GM18519 (cell line): Measurements from ENCODE around the gene KRTAP3-3.
"Not testable (repeated sequence)": the region's sequence is repeated elsewhere in the genome, so short reads cannot be mapped to it uniquely, and the experiment has no call there.

ENCODE experiments used
- ATAC-seq: cut with Tn5 transposase; IDR thresholded peaks from one replicate; pipeline ENCODE4 v1.9.1; 2021; ENCODE audit warnings: mild to moderate bottlenecking, moderate library complexity; ENCODE audit not compliant: unreplicated experiment, low FRiP score

KRTAP3-3 gene

DNA sequence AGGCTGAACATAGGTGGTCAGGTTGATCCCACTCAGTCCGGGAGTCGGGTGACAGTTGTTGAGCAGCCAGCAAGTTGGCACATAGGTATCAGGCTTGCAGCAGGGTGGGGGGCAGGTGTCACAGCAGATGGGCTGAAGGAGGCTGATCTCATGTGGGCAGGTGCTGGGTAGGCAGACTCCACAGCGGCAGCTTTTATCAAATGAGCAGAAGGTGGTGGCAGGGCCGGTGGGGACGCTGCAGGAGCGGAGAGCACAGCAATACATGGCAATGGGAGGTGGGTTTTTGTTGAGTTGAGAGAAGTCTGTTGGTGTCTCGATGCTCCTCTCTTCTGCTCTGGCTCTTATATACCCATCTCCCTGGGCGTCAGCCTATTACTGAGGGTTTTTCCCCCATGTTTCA, 14.8 kb upstream of the KRTAP3-3 start, which contains the start of gene KRTAP3-1:
Gene KRTAP3-1 (minus strand): TSS at position 318 of the 400 bp plus-strand sequence. CDS start 54 bp downstream, at position 264.
- no peak for ATAC-seq

DNA sequence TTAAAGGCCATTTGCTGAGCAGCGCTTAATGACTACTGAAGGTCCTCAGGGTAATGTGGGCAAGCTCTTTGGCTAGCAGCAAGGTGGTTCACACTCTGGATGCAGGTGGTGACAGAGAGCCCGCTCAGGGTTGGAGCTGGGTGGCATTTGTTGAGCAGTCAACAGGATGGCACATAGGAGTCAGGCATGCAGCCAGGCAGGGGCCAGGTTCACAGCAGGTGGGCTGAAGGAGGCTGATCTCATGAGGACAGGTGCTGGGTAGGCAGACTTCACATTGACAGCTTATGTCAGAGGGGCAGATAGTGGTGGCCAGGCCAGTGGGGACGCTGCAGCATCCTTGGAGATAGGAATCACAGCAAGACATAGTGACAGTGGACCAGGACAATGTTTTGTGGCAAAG, 10.4 kb upstream of the KRTAP3-3 start:
- no peak for ATAC-seq

DNA sequence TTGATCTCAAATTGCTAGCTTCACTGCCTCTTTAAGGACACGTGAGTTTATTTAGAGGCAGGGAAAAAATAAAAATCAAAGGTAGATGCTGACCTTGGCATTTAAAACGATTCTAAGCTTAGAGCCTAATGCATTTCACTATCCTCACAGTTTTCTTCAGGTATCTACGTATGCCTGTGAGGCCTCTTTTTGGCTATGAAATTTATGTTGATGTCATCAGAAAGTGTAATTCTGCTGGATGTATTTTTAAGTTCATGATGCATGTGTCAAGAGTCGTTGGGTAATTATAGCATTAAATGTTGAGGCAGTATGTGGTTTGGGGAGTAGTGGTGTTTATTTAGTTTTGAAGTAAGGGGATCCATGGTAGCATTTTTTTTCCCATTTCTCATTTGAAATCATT, 10.0 kb upstream of the KRTAP3-3 start:
- no peak for ATAC-seq

DNA sequence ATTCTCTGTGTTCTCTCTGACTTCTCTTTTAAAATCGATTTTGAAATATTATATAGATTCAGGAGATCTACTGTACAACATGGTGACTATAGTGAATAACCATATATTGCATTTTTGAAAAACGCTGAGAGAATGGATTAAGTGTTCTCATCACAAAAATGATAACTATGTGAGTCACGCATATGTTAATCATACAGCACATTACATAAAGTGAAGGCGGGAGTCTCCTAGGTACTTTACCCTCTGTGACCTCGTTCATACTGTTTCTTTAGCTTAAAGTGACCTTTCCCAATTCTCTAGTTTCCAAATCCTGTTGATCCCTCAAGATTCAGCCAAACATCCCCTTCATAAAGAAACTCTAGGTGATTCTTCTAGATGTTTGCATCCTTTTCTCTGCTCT, 8.8 kb upstream of the KRTAP3-3 start:
- no peak for ATAC-seq

DNA sequence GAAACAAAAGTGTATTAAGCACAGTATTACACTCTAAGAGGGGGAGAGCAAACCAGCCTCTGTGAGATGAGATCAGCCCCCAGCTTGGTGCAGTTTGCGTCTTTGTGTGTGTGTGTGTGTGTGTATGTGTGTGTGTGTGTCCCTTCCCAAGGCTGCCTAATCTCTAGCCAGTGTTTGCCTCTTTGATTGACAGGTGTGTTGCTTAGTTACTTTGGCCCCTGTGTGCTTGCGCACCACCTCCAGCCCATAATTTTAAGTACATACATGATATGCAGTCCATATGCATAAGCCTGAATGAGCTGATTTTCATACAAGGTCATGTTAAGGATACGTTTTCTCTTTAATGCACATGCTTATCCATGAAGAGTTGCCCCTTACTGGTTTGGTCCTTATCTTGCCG, 7.8 kb upstream of the KRTAP3-3 start:
- no peak for ATAC-seq

DNA sequence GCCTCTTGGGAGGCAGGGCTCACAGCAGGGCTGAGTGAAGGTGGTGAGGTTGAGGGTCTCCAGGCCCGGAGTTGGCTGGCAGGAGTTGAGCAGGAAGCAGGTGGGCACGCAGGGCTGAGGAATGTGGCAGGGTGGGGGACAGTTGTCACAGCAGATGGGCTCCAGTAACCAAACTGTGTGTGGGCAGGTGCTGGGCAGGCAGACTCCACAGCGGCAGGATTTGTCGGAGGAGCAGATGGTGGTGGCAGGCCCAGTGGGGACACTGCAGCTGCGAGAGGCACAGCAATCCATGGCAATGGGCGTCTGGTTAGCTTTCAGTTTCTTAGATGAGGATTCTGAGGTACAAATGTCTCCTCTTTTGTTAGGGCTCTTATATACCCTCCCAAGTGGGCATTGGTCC, 5.6 kb upstream of the KRTAP3-3 start, which contains the start of gene KRTAP3-2:
Gene KRTAP3-2 (minus strand): TSS at position 344 of the 400 bp plus-strand sequence. CDS start 53 bp downstream, at position 291.
- ATAC-seq: not testable (repeated sequence)

DNA sequence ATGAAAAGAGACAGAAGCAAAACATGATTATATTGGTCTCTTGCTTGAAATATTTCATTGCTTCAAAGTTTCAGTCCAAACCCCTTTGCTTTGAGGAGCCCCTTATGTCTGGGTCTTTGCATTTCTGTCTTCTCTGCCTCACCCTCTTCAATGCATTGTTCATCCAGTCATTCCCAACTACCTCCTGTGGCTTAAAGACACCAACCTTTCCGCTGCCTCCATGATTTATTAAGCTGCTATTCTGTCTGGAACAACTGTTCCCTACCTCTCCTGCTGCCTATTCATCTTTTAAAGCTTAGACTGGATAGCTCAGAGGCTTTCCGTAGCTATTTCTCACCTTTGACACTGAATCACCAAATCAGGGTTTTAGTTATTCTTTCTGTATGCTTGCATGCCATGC, 3.4 kb upstream of the KRTAP3-3 start:
- no peak for ATAC-seq

DNA sequence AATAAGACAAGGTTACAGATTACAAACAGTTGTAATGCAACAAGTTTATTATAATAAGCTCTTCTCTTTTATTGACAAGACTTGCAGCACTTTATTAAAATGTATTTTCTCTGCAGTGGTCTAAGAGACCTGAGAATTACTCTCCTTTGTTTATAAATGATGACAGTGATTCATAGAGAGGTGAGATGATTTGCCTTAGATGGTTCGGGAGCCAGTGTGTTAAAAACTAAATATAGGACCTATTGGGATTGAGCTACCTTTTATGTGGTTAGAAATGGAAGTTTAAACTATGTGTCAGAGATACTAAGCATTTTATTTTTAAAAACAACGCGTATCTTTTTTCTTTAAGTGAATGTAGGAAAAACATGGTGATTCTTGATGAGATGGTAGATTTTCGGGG, 2.9 kb upstream of the KRTAP3-3 start:
- no peak for ATAC-seq

DNA sequence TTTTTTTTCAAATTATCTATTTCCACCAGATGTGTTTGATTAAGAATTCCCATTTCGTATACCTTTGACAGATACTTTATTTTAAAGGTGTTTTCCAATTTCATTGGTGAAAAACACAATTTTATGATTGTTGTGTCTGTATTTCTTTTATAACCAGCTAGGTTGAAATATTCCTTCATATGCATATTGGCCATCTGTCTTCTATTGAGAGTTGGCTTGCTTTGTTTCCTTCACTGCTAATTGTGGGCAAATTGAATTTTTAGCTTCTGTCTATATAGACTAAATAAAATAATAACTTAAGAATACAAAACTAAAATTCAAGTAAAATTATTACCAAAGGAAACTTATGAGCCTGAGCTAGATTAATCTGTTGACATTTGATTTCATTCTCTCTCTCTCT, 1.2 kb upstream of the KRTAP3-3 start:
- ATAC-seq: no peak

DNA sequence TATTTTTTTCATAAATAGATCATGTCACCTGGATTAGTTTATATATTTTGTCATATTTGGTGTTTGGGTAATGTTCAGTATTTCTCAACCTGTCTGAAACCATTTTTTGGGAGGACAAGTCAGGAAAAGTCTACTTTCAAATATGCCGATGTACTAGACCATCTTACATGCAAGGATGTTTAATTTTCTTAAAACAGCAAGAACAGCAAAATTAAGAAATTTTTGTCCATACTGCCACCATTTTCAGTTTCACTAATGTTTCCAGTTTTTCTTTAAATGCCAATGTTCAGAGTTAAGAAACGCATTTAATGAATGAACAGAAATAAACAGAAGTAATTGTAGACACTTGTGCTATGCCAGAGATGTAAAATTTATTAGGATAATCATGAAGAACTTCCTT, 880 bp downstream of the KRTAP3-3 start:
- no peak for ATAC-seq

DNA sequence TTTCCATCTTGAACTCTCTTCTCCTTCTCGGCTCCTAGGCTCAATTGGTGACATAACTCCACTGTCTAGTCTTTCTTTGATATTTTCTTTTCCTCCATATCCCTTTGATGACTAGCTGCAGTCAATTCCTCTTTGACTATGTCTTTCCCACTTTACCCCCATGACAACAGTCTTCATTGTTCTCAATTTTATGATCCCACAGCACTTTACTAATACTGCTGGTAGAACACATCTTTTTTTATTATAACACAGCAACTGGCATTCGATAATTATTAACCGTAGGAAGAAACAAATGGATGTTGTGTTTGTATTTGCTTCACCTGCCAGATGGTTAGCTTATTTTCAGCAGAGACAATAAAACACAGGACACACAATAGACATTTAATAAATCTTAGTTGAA, 1.3 kb downstream of the KRTAP3-3 start:
- ATAC-seq: no peak

DNA sequence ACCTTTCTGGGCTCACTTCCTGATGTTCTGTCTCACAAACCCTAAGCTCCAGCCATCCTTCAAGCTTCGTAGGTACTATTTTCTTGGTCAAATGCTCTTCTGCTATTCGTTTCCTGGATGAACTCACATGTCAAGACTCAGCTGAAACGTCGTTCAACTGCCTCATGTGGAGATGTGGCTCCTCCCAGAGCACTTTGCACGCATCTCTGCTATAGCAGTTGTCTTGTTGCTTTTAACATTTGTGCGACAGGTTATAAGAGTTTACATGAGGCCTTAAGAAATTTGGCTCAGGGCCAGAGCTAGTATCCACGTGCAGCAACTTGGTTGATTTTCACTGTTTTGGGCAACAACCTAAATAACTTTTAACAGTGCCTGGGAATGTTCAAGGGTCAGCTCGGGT, 7.0 kb downstream of the KRTAP3-3 start:
- no peak for ATAC-seq

DNA sequence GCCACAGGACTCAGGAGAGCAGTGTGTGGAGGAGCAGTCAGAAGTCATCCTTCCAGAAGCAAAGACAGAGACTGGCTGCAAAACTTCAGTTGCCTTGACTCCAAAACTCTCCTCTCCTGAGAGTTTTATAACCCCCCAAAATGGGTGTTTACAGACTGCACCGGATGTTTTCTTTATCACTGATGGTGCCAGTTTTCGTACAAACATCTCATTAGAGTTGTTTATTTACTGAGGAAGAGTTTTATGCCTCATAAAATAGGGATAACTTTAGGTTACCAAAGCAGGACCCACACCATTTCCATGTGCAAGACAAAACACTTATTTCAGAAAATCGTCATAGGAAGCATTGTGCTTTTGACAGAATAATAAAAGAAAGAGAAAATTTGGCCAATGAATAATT, 9.7 kb downstream of the KRTAP3-3 start, which contains the start of gene KRT40:
Gene KRT40 (minus strand): TSS at position 101 of the 400 bp plus-strand sequence. CDS start 53 bp downstream, at position 48.
- ATAC-seq: no peak

DNA sequence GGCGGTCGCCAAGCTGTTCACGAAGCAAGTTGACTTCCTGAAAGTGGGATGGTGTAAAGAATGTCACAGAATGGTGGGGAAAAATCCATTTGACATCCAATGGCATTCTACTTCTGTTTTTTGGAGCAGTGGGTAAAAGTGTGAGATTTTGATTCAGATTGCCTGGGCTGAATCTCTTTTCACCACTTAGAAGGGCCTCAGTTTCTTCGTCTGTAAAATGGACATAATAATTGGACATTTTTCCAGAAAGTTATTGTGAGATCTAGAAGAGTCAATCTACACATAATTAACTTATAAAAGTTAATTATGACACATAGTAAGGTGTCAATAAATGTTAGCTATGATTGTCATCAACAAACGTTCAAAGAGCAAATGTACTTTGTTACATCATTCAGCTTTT, 12.8 kb downstream of the KRTAP3-3 start:
- no peak for ATAC-seq

DNA sequence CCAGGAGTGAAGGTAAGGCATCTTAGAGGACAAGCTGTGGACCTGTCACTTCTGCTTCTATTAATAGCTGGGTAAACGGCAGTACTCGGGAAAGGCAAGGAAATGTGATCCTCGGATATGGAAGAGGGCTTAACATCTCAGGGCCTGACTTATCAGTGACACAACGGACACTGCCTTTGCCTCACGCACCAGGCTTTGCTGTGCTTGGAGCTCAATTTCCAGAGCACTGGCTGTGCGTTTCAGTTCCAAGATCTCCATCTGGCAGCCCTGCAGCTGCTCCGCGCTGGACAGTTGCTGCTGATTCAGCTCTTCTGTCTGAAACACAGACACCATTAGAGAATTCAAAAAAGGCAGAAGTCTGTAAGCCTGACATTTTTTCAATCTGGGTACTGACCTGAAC, 13.4 kb downstream of the KRTAP3-3 start:
- ATAC-seq: no peak

DNA sequence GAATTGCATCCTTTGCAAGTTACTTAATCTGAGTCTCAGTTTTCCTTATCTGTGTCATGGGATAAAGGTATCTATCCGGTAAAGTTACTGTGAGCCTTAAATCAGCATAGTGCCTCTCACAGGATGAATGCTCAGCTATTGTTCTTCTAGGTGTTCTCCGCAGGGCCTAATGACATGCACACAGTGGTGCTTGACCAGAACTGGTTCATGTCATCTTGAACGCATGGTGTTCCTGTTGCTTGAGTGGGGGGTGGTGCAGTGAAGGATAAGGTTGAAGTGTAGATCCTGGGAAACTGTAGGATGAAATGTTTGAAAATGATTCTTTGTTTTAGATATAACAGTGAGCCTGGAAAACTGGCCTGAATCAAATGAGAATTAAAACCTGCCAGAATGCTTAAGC, 13.8 kb downstream of the KRTAP3-3 start:
- no peak for ATAC-seq

DNA sequence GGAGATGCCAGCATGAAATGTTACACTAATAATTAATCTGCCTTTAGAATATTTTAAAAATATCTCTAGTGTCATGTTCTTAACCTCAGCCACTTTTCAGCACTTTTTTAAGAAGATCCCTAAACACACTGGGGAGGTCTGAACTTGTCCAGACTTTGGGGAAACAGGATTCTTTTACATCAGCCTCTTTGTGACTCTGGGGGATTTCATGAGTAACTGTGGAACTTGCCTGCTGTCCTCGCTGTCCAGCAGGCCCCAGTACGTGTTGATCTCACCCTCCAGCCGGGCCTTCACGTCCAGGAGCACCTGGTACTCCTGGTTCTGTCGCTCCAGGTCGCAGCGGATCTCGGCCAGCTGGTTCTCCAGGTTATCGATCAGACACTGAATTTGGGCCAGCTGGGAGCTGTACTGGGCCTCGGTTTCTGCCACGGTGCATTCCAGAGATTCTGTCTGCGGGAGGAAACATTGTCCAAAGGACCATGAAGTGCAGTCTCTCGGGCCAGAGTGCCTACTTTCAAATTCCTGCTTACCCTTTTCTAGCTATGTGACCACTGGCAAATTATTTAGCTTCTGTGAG, 15.3 kb downstream of the KRTAP3-3 start:
- no peak for ATAC-seq

DNA sequence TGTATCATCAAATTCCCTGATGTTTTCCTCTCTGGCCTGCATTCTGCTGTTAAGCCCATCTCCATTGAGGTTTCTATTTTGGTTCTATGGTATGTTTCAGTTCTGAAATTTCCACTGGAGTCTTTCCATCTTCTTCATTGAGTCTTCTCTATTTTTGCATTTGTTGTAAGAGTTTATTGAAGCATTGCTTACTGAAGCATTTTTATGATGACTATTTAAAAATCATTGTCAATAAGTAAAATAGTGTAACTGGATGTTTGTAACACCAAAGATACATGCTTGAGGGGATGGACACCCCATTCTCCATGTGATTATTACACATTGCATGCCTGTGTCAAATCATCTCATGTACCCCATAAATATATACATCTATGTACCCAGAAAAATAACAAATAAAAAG, 18.4 kb downstream of the KRTAP3-3 start:
- no peak for ATAC-seq

DNA sequence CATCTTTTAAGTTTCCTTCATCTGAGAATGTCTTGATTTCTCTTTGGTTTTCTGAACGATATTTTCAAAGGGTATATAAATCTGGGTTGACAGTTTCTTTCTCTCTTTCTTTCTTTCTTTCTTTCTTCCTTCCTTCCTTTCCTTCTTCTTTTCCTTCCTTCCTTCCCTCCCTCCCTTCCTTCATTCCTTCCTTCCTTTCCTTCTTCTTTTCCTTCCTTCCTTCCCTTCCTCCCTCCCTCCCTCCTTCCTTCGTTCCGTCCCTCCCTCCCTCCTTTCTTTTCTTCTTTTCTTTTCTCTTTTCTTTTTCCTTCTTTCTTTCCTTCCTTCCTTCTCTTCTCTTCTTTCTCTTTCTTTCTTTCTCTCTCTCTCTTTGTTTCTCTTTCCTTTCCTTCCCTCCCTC, 19.6 kb downstream of the KRTAP3-3 start:
- ATAC-seq: no peak

DNA sequence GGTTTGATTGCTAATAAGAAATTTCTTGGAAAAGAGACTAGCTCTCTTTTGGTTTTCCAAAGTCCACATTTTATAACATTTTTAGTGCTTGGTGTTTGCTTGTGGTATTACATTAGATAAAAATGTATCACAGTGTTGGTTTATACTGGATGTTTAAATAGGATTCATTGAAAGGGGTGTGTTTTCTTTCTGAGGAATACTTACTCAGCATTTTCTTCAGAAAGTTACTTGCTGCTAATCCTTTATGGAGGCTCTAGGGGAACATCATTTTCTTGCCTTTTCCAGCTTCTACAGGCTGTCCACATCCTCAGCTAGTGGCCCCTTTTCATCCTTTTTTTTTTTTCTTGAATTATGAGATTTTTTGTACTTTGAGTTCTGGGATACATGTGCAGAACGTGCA, 26.4 kb downstream of the KRTAP3-3 start:
- ATAC-seq: no peak

DNA sequence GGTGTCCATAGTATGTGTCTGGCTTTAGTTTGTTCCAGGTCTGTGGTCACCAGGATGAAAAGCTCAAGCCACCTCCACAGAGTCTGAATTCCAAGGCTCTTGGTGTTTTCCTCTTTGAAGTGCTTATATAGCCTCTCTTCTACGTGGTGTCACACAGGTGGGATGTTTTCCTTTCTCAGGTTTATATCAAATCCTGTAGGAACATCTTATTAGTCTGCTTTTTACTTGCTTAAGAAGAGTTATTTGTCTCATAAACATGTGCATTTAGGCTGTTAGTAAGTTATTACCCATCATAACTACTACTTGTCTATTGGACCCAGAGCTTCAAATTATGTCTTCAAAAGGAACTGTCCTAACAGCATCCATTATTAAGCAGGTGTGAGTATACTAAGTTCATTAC, 27.1 kb downstream of the KRTAP3-3 start, which contains the start of gene KRT39:
Gene KRT39 (minus strand): TSS at position 101 of the 400 bp plus-strand sequence. CDS start 92 bp downstream, at position 9.
- ATAC-seq: no peak

DNA sequence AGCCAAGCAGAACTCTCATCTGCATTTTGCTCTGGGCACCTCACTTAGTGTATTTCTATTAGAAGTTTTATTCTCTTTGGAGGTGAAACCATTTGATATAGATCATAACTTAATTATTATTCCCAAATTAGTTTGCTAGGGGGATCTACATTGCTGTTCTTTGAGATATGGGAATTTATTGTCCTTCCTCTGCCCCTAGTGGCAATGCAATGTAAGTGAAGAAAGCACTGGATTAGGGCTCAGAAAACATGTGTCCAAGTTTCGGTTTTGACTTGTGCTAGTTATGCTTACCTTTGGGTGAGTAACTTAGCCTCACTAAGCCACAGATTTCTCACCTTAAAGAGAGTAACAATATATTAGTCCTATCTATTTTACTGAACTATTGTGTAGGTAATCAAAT, 30.1 kb downstream of the KRTAP3-3 start:
- no peak for ATAC-seq
